Measurements from ENCODE around the gene KLHL8. TPM values are rescaled to one million over a fixed set of nuclear protein-coding genes. Genes with fewer than 3 reads are reported as not detected.
A peak's percentile ranks its signal among the peaks of the same experiment; 100 is the strongest.

The KLHL8 gene
- total RNA-seq, 4 donors from 2014 or later: 9.4 to 18.7 (median 13.6) TPM

GRCh38 chr4:87120411-87121162, 99.8 kb downstream of the KLHL8 start:
- intact Hi-C loops (cut with DNase I; ENCODE audit: low total_unique reads) (no loop called here), in situ Hi-C loops (cut with MboI; ENCODE audit: low pct_ligation_motif_present in 1 of 4, low pct_unique_long_range_greater_than_20kb in 1 of 4, low sequenced_read_pairs in 3 of 4) (no loop called here)
- WGBS, 2 donors (ENCODE audit: low coverage in 1 of 2): 81% methylated on average over 18 of the region's 18 CpGs; no CpG with 5 or more reads in 1 of the 2 donors
- Histone ChIP-seq H3K27me3 (no peaks in the 10 kb centered on the region), H3K4me1 (peaks cover 11 to 42% (median 23%) of the 10 kb centered on the region in 4 donors), H3K9me3 (no peaks in the 10 kb centered on the region), H3K4me3 (peak overlapping the region in 2 of 4 donors; percentile 7 to 16), H3K36me3 (peaks cover 0 to 26% (median 9%) of the 10 kb centered on the region in 4 donors), H3K27ac (peak overlapping the region; percentile 68 to 83 (median 82))
- TF ChIP-seq POLR2AphosphoS5 (IDR thresholded peaks at IDR 0.05): peak; percentile 36 to 53 (median 49)
- TF ChIP-seq EP300 (IDR thresholded peaks at IDR 0.05; ENCODE audit: low read depth): no peak
- peak; percentile 69 for DNase-seq

- 78 to 82% methylated on average over 1 to 4 of the region's 4 CpGs for WGBS, 2 donors (ENCODE audit: low coverage in 1 of 2)
- no peak for DNase-seq
- Histone ChIP-seq H3K36me3 (peaks cover 0 to 26% (median 8%) of the 10 kb centered on the region in 4 donors), H3K4me1 (peaks cover 11 to 42% (median 23%) of the 10 kb centered on the region in 4 donors), H3K27me3 (no peaks in the 10 kb centered on the region), H3K27ac (peak overlapping the region; percentile 68 to 83 (median 82)), H3K4me3 (peak overlapping the region in 2 of 4 donors; percentile 7 to 16), H3K9me3 (no peaks in the 10 kb centered on the region)
- in situ Hi-C loops (cut with MboI; ENCODE audit: low pct_ligation_motif_present in 1 of 4, low pct_unique_long_range_greater_than_20kb in 1 of 4, low sequenced_read_pairs in 3 of 4) (no loop called here), intact Hi-C loops (cut with DNase I; ENCODE audit: low total_unique reads) (no loop called here)
- TF ChIP-seq CTCF (IDR thresholded peaks at IDR 0.05) (no peak), POLR2AphosphoS5 (IDR thresholded peaks at IDR 0.05) (no peak)
These were observed 100.4 kb downstream of the KLHL8 start for GRCh38 chr4:87120010-87120409.

- in situ Hi-C loops (cut with MboI; ENCODE audit: low pct_ligation_motif_present in 1 of 4, low pct_unique_long_range_greater_than_20kb in 1 of 4, low sequenced_read_pairs in 3 of 4): no loop called here
- H3K36me3 ChIP-seq: peaks cover 0 to 30% (median 11%) of the 10 kb centered on the region in 4 donors
- H3K4me1 ChIP-seq: peaks cover 11 to 42% (median 23%) of the 10 kb centered on the region in 4 donors
- TF ChIP-seq POLR2A (IDR thresholded peaks at IDR 0.05) (no peak), POLR2AphosphoS5 (IDR thresholded peaks at IDR 0.05) (no peak), EP300 (IDR thresholded peaks at IDR 0.05; ENCODE audit: low read depth) (no peak), CTCF (IDR thresholded peaks at IDR 0.05) (no peak)
- 96 to 100% methylated on average over 2 of the region's 2 CpGs for WGBS, 2 donors (ENCODE audit: low coverage in 1 of 2)
- intact Hi-C loops (cut with DNase I; ENCODE audit: low total_unique reads): no loop called here
- no peak for DNase-seq
- peak overlapping the region; percentile 68 to 83 (median 82) for H3K27ac ChIP-seq
- H3K27me3 ChIP-seq: no peaks in the 10 kb centered on the region
- no peaks in the 10 kb centered on the region for H3K9me3 ChIP-seq
- H3K4me3 ChIP-seq: no peak overlapping the region
These were observed 101.6 kb downstream of the KLHL8 start for GRCh38 chr4:87118826-87119225.

GRCh38 chr4:87118421-87118820, 102.0 kb downstream of the KLHL8 start:
- H3K4me1 ChIP-seq: peaks cover 11 to 42% (median 23%) of the 10 kb centered on the region in 4 donors
- peaks cover 0 to 32% (median 11%) of the 10 kb centered on the region in 4 donors for H3K36me3 ChIP-seq
- WGBS, 2 donors (ENCODE audit: low coverage in 1 of 2): 100% methylated on average over 1 of the region's 1 CpG
- no peak for TF ChIP-seq CTCF (IDR thresholded peaks at IDR 0.05)
- TF ChIP-seq POLR2AphosphoS5 (IDR thresholded peaks at IDR 0.05): no peak
- TF ChIP-seq POLR2A (IDR thresholded peaks at IDR 0.05): no peak
- TF ChIP-seq EP300 (IDR thresholded peaks at IDR 0.05; ENCODE audit: low read depth): no peak
- H3K9me3 ChIP-seq: no peaks in the 10 kb centered on the region
- intact Hi-C loops (cut with DNase I; ENCODE audit: low total_unique reads): no loop called here
- H3K4me3 ChIP-seq: no peak overlapping the region
- peak overlapping the region; percentile 68 to 83 (median 82) for H3K27ac ChIP-seq
- in situ Hi-C loops (cut with MboI; ENCODE audit: low pct_ligation_motif_present in 1 of 4, low pct_unique_long_range_greater_than_20kb in 1 of 4, low sequenced_read_pairs in 3 of 4): no loop called here
- DNase-seq: no peak
- no peaks in the 10 kb centered on the region for H3K27me3 ChIP-seq

Data from transverse colon (tissue), 4 donors.